Breast epithelium (tissue), 3 donors: ENCODE measurements around the gene H19.

Experiments
- POLR2A ChIP-seq: fragments of 450-650 bp; IDR thresholded peaks from one replicate; pipeline ENCODE4 v1.6.1; 2016; ENCODE audit warnings: antibody characterized with exemption, mild to moderate bottlenecking, moderate library complexity
- POLR2AphosphoS5 ChIP-seq, 3 donors: sonication (generic); formaldehyde crosslinking; IDR thresholded peaks; one replicate each; pipeline ENCODE4 v1.6.1; 2017; ENCODE audit warnings: antibody characterized with exemption in 3 of 3
- TF ChIP-seq, protein P1 (sequence below), 3 donors: fragments of 450-650 bp; IDR thresholded peaks; one replicate each; pipeline ENCODE4 v1.5.1; 2016 to 2017; ENCODE audit warnings: antibody characterized with exemption in 3 of 3, mild to moderate bottlenecking in 3 of 3, moderate library complexity in 3 of 3

- TF ChIP-seq, protein P1, sequence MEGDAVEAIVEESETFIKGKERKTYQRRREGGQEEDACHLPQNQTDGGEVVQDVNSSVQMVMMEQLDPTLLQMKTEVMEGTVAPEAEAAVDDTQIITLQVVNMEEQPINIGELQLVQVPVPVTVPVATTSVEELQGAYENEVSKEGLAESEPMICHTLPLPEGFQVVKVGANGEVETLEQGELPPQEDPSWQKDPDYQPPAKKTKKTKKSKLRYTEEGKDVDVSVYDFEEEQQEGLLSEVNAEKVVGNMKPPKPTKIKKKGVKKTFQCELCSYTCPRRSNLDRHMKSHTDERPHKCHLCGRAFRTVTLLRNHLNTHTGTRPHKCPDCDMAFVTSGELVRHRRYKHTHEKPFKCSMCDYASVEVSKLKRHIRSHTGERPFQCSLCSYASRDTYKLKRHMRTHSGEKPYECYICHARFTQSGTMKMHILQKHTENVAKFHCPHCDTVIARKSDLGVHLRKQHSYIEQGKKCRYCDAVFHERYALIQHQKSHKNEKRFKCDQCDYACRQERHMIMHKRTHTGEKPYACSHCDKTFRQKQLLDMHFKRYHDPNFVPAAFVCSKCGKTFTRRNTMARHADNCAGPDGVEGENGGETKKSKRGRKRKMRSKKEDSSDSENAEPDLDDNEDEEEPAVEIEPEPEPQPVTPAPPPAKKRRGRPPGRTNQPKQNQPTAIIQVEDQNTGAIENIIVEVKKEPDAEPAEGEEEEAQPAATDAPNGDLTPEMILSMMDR (IDR thresholded peaks at IDR 0.05): no peak
- TF ChIP-seq POLR2AphosphoS5 (IDR thresholded peaks at IDR 0.05): no peak
- TF ChIP-seq POLR2A: no peak
Observed at GRCh38 chr11:1952806-1953482, 44.7 kb downstream of the H19 start.
